Mesothelial cell of epicardium (in vitro differentiated cells): ENCODE measurements around the gene CCDC149. TPM values are rescaled to one million over a fixed set of nuclear protein-coding genes. Genes with fewer than 3 reads are reported as not detected.
"Not testable (repeated sequence)": the region's sequence is repeated elsewhere in the genome, so short reads cannot be mapped to it uniquely, and the experiment has no call there.

ENCODE experiments used
- DNase-seq, 2 experiments: peaks; one replicate each; pipeline ENCODE4 v3.0.0; 2021; ENCODE audit warnings: low spot score in 2 of 2; ENCODE audit not compliant: unreplicated experiment in 2 of 2
- H3K27ac Mint-ChIP-seq: 2 replicates; pipeline ENCODE4 v1.8.0; 2021; ENCODE audit warnings: mixed read lengths
- H3K27me3 Mint-ChIP-seq: 2 replicates; pipeline ENCODE4 v1.8.0; 2021; ENCODE audit warnings: low read depth, mixed read lengths
- H3K36me3 Mint-ChIP-seq: 2 replicates; pipeline ENCODE4 v1.8.0; 2021; ENCODE audit warnings: mixed read lengths
- H3K4me1 Mint-ChIP-seq: 2 replicates; pipeline ENCODE4 v1.8.0; 2021; ENCODE audit warnings: mixed read lengths
- H3K4me3 Mint-ChIP-seq: 2 replicates; pipeline ENCODE4 v1.8.0; 2021; ENCODE audit warnings: mild to moderate bottlenecking, moderate library complexity, mixed read lengths
- H3K9me3 Mint-ChIP-seq: 2 replicates; pipeline ENCODE4 v1.8.0; 2021; ENCODE audit warnings: mixed read lengths
- CTCF ChIP-seq: fragments of 200-600 bp; sonication (generic); IDR thresholded peaks from one replicate; pipeline ENCODE4 v1.5.0; 2021; ENCODE audit warnings: antibody characterized with exemption; ENCODE audit not compliant: unreplicated experiment
- total RNA-seq: library from RNA; stranded (reverse); gene quantifications from 3 replicates; pipeline ENCODE4 v1.2.1, GENCODE V29; 2021

CCDC149 gene
- total RNA-seq, 1 donor from 2014 or later: 16.2 TPM

- Mint-ChIP-seq H3K36me3 (no peaks in the 10 kb centered on the region), H3K27me3 (no peaks in the 10 kb centered on the region), H3K9me3 (peaks cover 15% of the 10 kb centered on the region), H3K27ac (peak overlapping the region; percentile 55), H3K4me3 (no peak overlapping the region), H3K4me1 (peaks cover 8% of the 10 kb centered on the region)
- no peak for TF ChIP-seq CTCF
- no peak for DNase-seq
These were observed 4.4 kb upstream of the CCDC149 start for GRCh38 chr4:24917076-24917856.

- Mint-ChIP-seq H3K4me1 (peaks cover 18% of the 10 kb centered on the region), H3K36me3 (peaks cover 10% of the 10 kb centered on the region), H3K27ac (no peak overlapping the region), H3K27me3 (no peaks in the 10 kb centered on the region), H3K9me3 (peaks cover 17% of the 10 kb centered on the region), H3K4me3 (no peak overlapping the region)
- DNase-seq: no peak
- no peak for TF ChIP-seq CTCF
These were observed 2.5 kb upstream of the CCDC149 start for GRCh38 chr4:24915121-24915922.

- Mint-ChIP-seq H3K9me3 (peaks cover 18% of the 10 kb centered on the region), H3K27me3 (no peaks in the 10 kb centered on the region), H3K27ac (no peak overlapping the region), H3K36me3 (peaks cover 18% of the 10 kb centered on the region), H3K4me3 (no peak overlapping the region), H3K4me1 (peaks cover 18% of the 10 kb centered on the region)
- TF ChIP-seq CTCF: no peak
- no peak for DNase-seq
These were observed 1.6 kb upstream of the CCDC149 start for GRCh38 chr4:24914460-24914859.

- no peak for DNase-seq
- TF ChIP-seq CTCF: no peak
- Mint-ChIP-seq H3K9me3 (peaks cover 22% of the 10 kb centered on the region), H3K4me1 (peaks cover 18% of the 10 kb centered on the region), H3K36me3 (peaks cover 30% of the 10 kb centered on the region), H3K27ac (peak overlapping the region; percentile 92), H3K4me3 (peak overlapping the region; percentile 80), H3K27me3 (no peaks in the 10 kb centered on the region)
These were observed 260 bp upstream of the CCDC149 start for GRCh38 chr4:24913119-24913485.

GRCh38 chr4:24910499-24910898 is 2.3 kb downstream of the CCDC149 start:
- Mint-ChIP-seq H3K27ac (no peak overlapping the region), H3K4me1 (peaks cover 11% of the 10 kb centered on the region)

GRCh38 chr4:24909606-24910005 is 3.2 kb downstream of the CCDC149 start:
- peaks cover 37% of the 10 kb centered on the region for H3K36me3 Mint-ChIP-seq
- not testable (repeated sequence) for H3K27ac Mint-ChIP-seq

More at GRCh38 chr4:24910499-24910898, 2.3 kb downstream of the CCDC149 start:
- no peak for DNase-seq
- TF ChIP-seq CTCF: no peak
- Mint-ChIP-seq H3K9me3 (peaks cover 22% of the 10 kb centered on the region), H3K4me3 (no peak overlapping the region), H3K36me3 (peaks cover 37% of the 10 kb centered on the region), H3K27me3 (no peaks in the 10 kb centered on the region)

More at GRCh38 chr4:24909606-24910005, 3.2 kb downstream of the CCDC149 start:
- H3K27me3 Mint-ChIP-seq, H3K4me3 Mint-ChIP-seq, DNase-seq: not testable (repeated sequence)
- peaks cover 11% of the 10 kb centered on the region for H3K4me1 Mint-ChIP-seq
- H3K9me3 Mint-ChIP-seq: peaks cover 22% of the 10 kb centered on the region
